HepG2 (cell line): ENCODE data around the gene MTA1. TPM values are rescaled to one million over a fixed set of nuclear protein-coding genes. Genes with fewer than 3 reads are reported as not detected.
A peak's percentile ranks its signal among the peaks of the same experiment; 100 is the strongest.

Experiments
- CEBPZ ChIP-seq: IDR thresholded peaks from 2 replicates; pipeline ENCODE4 v1.6.1; 2012; ENCODE audit warnings: low read length, improper control_type of control experiment
- HNF1A ChIP-seq, 2 experiments: sonication (generic) in 1 of 2; formaldehyde crosslinking in 1 of 2; IDR thresholded peaks; 2 replicates each; pipeline versions ENCODE4 v1.4.0 to v1.6.1; 2016 to 2020; ENCODE audit warnings: borderline replicate concordance in 1 of 2, low read depth in 1 of 2, mild to moderate bottlenecking in 1 of 2, missing genetic modification reagents in 1 of 2
- KLF6 ChIP-seq: IDR thresholded peaks from 2 replicates; pipeline ENCODE4 v1.8.0; 2016; ENCODE audit warnings: missing biosample characterization, missing genetic modification reagents
- MBNL3 ChIP-seq: fragments of 250-450 bp; sonication (Bioruptor Pico); conservative IDR thresholded peaks from 2 replicates; pipeline ENCODE4 v1.8.0; 2022; ENCODE audit warnings: mild to moderate bottlenecking, inconsistent platforms
- SP2 ChIP-seq: sonication (generic); formaldehyde crosslinking; IDR thresholded peaks from 2 replicates; pipeline ENCODE4 v1.5.1; 2020; ENCODE audit warnings: mild to moderate bottlenecking, missing genetic modification reagents
- SRSF4 ChIP-seq: fragments of 200-400 bp; formaldehyde crosslinking; IDR thresholded peaks from one replicate; pipeline ENCODE4 v1.6.1; 2018; ENCODE audit warnings: mild to moderate bottlenecking, low read depth, low read length, moderate library complexity; ENCODE audit not compliant: poor library complexity, severe bottlenecking
- TSC22D2 ChIP-seq: sonication (generic); formaldehyde crosslinking; IDR thresholded peaks from 2 replicates; pipeline ENCODE4 v1.5.1; 2020; ENCODE audit warnings: missing genetic modification reagents, mild to moderate bottlenecking, borderline replicate concordance
- ZBED4 ChIP-seq: sonication (generic); formaldehyde crosslinking; IDR thresholded peaks from 2 replicates; pipeline ENCODE4 v1.4.0; 2020; ENCODE audit warnings: missing genetic modification reagents, borderline replicate concordance
- ZNF136 ChIP-seq: sonication (generic); formaldehyde crosslinking; IDR thresholded peaks from 2 replicates; pipeline ENCODE4 v1.8.1; 2022; ENCODE audit warnings: low read depth, mild to moderate bottlenecking, moderate library complexity, missing genetic modification reagents
- ZNF180 ChIP-seq: sonication (generic); formaldehyde crosslinking; IDR thresholded peaks from 2 replicates; pipeline ENCODE4 v1.4.0; 2020; ENCODE audit warnings: low read depth, missing genetic modification reagents, borderline replicate concordance
- ZNF30 ChIP-seq: sonication (generic); formaldehyde crosslinking; IDR thresholded peaks from 2 replicates; pipeline ENCODE4 v1.5.0; 2020; ENCODE audit warnings: mild to moderate bottlenecking, missing genetic modification reagents
- polyA plus RNA-seq, 8 experiments: library from polyadenylated mRNA; depleted of rRNA in 3 of 8; stranded (reverse) in 7 of 8; unstranded in 1 of 8; fragments of >200 nt; fragmentation: Illumina TruSeq in 4 of 8; extraction: Trizol in 4 of 8; gene quantifications; 2 replicates each; pipeline versions ENCODE4 v1.2.1 to v1.2.3, GENCODE V29; 2011 to 2016; ENCODE audit warnings: low read depth in 4 of 8, missing spikeins in 1 of 8, mixed read lengths in 1 of 8; ENCODE audit not compliant: insufficient read depth in 1 of 8
- total RNA-seq, 5 experiments: library from RNA; depleted of rRNA; stranded (reverse); fragments of >200 nt; fragmentation: Illumina TruSeq; extraction: Trizol; gene quantifications; 2 replicates each; pipeline ENCODE4 v1.2.3, GENCODE V29; 2016; ENCODE audit warnings: low read depth in 1 of 5
- TF ChIP-seq, protein P1 (sequence below): sonication (generic); formaldehyde crosslinking; IDR thresholded peaks from 2 replicates; pipeline ENCODE4 v1.8.1; 2023; ENCODE audit warnings: mild to moderate bottlenecking, moderate library complexity, missing genetic modification reagents

MTA1 gene
- total and polyA plus RNA-seq, 2 of the 13 experiments (the other 11 are each of a cell fraction or from before 2014, with no cell fraction given): 35.2 to 85.8 TPM

- TF ChIP-seq HNF1A (IDR thresholded peaks at IDR 0.05; ENCODE audit: low read depth) (no peak), HNF1A (CRISPR knock-in tag; IDR thresholded peaks at IDR 0.05; ENCODE audit: borderline replicate concordance) (no peak; the same call in 1 of the 2 replicates), ZNF180 (CRISPR knock-in tag) (no peak), SP2 (CRISPR knock-in tag) (no peak), CEBPZ (no peak), ZNF136 (CRISPR knock-in tag) (0 out of 2 replicates have a peak, but pooled peaks have one; percentile 45), ZBED4 (CRISPR knock-in tag) (no peak), TSC22D2 (CRISPR knock-in tag) (0 out of 2 replicates have a peak, but pooled peaks have one; percentile 64), ZNF30 (no peak), KLF6 (no peak), SRSF4 (no peak), MBNL3 (no peak)
- TF ChIP-seq, protein P1, sequence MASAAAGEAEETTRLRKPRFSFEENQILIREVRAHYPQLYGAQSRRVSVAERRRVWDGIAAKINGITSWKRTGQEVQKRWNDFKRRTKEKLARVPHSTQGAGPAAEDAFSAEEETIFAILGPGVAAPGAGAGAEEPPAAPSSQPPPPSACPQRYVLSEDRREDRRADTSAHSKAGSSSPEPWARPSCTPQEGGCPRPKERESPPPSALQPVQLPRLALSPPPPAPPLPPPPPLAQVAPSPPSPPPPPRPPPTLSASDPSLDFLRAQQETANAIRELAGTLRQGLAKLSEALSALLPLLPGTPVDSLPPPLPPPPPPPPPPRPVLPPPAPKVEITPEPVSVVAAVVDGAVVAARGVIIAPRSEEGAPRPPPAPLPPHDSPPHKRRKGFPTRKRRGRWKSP (CRISPR knock-in tag): peak; percentile 55; the same call in 1 of the 2 replicates
Measured at GRCh38 chr14:105480807-105481801, 61.5 kb downstream of the MTA1 start (continued).
